Bone marrow (tissue), 2 donors: ENCODE results near the gene CLCA2.

ENCODE experiments used
- DNase-seq, 2 donors: peaks; one replicate each; lab custom pipeline; 2025; lab: John Stamatoyannopoulos, UW

The CLCA2 gene, protein sequence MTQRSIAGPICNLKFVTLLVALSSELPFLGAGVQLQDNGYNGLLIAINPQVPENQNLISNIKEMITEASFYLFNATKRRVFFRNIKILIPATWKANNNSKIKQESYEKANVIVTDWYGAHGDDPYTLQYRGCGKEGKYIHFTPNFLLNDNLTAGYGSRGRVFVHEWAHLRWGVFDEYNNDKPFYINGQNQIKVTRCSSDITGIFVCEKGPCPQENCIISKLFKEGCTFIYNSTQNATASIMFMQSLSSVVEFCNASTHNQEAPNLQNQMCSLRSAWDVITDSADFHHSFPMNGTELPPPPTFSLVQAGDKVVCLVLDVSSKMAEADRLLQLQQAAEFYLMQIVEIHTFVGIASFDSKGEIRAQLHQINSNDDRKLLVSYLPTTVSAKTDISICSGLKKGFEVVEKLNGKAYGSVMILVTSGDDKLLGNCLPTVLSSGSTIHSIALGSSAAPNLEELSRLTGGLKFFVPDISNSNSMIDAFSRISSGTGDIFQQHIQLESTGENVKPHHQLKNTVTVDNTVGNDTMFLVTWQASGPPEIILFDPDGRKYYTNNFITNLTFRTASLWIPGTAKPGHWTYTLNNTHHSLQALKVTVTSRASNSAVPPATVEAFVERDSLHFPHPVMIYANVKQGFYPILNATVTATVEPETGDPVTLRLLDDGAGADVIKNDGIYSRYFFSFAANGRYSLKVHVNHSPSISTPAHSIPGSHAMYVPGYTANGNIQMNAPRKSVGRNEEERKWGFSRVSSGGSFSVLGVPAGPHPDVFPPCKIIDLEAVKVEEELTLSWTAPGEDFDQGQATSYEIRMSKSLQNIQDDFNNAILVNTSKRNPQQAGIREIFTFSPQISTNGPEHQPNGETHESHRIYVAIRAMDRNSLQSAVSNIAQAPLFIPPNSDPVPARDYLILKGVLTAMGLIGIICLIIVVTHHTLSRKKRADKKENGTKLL

DNA sequence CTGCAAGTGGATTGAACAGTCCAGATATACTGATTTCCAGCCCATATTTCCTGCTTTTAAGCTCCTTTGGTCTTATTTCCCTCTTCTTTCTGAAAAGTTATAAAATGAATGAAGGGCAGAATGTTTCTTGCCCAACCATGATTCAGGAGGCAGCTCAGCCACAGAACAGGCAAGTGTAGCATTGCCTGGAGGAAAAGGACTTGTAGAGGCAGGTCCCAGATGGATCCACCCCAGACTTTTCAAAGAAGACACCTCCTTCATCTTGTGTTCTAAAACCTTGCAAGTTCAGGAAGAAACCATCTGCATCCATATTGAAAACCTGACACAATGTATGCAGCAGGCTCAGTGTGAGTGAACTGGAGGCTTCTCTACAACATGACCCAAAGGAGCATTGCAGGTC lies at the start of gene CLCA2:
Gene CLCA2 (plus strand): TSS at position 299 of the 400 bp plus-strand sequence. CDS start 77 bp downstream, at position 376.
- no peak for DNase-seq

DNA sequence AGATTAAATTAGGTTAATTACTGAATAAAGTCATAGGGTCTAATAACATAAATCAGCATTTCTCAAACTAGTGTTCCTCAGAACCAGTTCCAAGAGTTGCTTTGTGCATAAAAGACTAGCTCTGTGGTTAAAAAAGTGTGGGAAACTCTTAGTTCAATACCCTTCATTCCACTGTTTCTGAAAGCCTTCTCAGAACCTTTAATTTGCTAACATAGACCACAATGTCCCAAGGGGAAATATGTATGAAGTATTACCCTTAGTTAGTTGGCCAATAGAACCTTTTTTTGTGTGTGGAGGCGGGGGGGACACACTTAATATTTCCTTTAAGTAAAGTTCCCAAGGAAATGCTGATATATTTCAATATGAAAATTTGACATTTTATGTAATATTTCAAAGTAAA lies 48.3 kb upstream of the CLCA2 start:
- no peak for DNase-seq

DNA sequence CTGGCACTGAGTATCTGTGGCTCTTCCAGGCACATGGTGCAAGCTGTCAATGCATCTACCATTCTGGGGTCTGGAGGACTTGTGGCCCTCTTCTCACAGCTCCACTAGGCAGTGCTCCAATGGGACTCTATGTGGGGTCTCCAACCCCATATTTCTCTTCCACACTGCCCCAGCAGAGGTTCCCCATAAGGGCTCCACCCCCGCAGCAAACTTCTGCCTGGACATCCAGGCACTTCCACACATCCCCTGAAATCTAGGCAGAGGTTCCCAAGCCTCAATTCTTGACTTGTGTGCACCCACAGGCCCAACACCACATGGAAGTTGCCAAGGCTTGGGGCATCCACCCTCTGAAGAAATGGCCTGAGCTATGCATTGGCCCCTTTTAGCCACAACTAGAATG lies 46.6 kb upstream of the CLCA2 start:
- no peak for DNase-seq

DNA sequence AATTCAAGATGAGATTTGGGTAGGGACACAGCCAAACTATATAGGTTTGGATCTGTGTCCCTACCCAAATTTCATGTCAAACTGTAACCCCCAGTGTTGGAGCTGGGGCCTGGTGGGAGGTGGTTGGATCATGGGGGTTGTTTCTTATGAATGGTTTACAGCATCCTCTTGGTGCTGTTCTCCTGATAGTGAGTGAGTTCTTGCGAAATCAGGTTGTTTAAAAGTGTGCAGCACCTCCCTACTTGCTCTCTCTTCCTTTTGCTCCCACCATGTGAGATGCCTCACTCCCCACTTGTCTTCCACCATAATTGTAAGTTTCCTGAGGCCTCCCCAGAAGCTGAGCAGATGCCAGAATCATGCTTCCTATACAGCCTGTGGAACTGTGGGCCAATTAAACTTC lies 45.2 kb upstream of the CLCA2 start:
- no peak for DNase-seq

DNA sequence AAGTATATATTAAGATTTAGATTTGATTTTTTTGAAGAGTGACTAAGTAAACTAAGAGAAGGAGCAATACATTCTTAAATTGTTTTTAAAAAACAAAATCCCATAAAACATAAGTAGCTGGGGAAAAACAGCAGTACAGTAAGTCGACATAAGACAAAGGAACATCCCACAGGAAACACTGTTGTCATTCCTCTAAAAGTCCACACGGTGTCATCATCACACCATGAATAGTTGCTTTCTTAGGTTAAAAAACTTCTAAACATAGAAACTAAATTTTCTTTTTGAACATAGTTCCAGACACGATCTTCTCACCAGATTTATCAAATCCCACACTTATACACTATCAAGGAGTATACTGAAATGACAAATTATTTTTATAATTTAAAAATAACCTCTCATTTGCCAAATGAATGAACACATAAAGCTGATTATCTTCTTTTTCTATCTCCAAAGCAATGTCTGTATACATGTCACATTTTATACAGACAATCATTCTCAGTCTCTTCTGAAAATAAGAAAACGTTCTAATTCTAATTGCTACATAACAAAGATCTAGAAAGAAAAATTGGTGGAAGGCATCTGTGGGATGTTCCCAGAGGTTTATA lies 43.6 kb upstream of the CLCA2 start:
- DNase-seq, result peak in 1 of 2 donors; percentile 76

DNA sequence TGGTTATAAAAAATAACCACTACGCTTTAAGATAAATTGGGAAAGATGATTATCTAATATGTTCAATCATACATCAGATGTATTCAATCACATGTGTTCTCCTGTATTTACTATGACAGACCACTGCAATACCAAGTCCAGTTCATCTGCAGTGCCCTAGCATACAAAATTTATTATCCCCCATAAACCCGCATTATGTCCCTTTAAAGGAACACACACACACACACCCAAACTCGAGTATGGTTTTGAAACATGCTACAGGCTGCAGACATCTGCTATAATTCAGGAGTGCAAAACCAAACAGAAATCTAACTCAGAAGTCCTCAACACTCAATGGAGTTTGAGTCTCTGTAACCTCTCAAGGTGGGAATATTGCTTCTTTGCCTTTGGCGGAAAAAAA lies 42.7 kb upstream of the CLCA2 start:
- no peak for DNase-seq

DNA sequence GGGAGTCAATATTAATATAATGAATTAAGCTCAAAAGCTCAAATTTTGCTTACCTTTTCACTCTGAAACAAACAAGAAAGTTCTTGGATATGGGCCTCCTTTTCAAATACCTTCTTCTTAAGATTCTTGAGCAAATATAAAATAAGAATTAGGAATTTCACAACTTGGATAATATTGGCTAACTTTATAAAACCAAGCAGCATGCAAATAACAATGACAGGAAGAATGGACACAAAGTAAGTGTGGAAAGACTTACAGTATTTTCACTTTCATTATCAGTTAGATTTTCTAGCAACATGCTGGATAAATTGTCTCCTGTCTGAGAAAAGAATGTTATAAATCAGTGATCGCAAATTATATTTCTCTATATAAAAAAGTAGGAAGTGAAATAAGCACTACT lies 41.1 kb upstream of the CLCA2 start:
- peak in 1 of 2 donors; percentile 40 for DNase-seq

DNA sequence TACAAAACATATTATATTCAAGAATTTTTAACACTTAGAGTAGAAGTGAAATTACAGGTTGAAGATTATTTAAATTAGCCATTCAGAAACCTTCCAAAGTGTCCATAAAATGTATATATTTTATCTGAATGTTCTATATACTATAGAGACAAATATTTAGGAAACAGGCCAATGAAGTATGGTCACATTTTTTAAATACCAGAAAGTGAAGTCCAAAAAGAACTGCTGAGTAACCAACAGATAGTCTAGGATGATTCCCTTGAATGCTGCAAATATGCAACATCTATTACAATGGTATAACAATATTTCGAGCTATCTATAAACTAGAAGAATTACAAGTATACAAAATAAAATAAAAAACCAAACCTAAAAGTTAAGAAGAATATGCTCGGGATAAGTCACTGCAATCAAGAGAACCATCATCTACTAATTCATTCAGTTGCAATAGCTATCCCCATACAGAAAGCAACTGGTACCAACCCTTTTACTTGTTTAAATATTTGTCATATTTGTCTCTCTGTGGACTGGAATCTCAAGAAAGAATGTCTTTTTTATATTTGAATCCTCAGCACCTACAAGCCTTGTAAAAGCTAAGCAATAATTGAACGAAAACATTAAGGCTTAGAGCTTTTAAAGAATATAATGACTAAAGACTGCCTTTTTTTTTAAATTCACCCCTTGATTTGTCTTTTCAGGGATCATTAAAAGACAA lies 35.9 kb upstream of the CLCA2 start:
- no peak for DNase-seq

DNA sequence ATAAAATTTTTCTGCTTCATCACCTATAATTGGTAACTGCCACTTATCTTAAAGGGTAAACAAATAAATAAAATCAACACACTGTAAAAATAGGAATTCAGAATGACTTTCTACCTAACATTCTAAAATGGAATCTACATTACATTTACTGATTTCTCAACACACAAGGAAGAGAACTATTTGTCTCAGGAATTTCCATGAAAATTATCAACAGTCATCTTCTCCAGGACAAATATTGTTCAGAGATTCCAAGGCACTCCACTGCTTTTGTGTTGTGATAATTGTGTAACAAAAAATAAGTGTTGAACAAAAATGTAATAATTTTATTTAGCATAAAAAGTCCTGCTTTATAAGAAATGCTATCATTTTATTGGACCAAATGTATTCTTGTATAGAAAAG lies 35.2 kb upstream of the CLCA2 start:
- DNase-seq, result no peak

DNA sequence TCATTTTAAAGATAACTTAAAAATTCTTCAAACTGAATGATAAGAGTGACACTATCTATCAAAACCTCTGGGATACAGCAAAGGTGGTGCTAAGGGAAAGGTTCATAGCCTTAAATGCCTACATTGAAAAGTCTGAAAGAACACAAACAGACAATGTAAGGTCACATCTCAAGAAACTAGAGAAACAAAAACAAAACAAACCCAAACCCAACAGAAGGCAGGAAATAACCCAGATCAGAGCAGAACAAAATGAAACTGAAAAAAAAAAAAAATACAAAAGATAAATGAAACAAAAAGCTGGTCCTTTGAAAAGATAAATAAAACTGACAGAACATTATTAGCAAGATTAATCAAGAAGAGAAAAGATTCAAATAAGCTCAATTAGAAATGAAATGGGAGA lies 34.7 kb upstream of the CLCA2 start:
- DNase-seq, result peak in 1 of 2 donors; percentile 54

DNA sequence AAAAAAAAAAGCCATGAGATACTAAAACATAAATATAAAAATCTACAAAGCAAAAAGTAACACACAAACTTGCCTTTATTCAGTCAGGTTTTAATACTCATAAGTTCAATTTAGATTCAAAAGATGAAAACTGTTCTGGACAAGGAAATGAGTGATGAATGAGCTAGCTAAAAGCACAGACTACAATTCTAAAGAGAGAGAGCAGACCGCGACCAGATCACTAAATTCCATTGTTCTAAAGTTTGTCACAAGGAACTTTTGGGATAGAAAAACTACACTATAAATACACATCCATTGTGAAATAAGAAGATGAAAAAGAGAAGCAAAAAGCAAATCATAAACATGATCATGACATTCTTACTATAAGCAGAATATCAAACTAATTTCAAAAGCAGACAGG lies 29.6 kb upstream of the CLCA2 start:
- DNase-seq, result no peak

DNA sequence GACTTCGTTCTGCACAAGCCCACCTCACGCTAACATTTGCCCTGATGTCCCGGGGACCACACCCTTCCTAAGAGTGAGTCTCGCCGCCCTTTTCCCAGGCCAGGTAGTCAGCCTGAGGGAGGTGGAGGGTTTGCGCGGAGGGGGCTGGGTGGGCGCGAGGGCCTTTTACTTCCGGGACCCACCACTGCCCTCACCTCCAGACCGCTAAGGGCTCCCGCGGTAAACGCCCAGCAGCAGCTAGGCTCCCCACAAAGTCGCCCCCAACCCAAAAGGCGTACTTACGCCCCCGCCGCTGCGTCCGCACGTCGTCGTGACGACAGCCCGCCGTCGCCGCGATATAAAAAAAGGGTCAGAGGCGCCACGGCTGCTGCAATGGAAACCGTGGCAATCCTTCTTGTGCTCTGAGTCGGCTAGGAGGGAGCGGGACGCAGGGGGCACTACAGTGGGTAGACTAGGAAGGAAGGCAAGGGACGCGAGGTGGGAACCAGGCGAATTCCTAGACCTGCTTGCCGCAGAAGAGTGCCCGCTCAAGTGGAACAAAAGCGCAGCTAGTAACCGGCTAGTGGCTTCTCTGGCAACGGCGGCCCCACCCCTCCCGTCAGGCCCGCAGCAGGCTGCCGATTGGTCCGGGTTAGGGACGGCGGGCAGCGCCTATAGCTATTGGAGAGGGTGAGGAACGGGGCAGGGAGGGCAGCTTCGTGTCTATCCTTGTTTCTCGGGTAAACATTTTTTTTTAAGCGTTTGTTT lies 28.0 kb upstream of the CLCA2 start, which contains the start of gene ODF2L:
Gene ODF2L (minus strand): TSS at position 573 of the 747 bp plus-strand sequence. CDS start 9,296 bp downstream, outside the sequence.
- peak; percentile 65 to 74 for DNase-seq

DNA sequence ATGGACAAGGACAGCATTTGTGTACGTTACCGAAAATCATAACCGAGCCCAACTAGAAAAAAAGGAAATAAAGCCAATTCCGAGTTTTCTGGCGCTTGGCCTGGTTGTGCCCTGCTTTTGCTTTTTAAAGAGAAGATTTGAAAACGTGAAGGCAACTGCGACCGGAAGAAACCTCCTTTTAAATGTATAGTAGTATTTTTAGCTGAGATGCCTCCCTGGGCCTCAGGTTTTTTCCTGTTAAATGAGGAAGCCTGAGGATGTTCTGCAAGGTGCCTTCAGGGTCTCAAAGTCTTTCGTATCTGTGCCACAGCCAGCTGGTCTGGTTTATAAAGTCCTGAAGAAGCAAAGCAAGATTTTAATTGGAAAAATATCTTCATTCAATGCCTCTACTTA lies 27.5 kb upstream of the CLCA2 start:
- DNase-seq, result peak in 1 of 2 donors; percentile 44

DNA sequence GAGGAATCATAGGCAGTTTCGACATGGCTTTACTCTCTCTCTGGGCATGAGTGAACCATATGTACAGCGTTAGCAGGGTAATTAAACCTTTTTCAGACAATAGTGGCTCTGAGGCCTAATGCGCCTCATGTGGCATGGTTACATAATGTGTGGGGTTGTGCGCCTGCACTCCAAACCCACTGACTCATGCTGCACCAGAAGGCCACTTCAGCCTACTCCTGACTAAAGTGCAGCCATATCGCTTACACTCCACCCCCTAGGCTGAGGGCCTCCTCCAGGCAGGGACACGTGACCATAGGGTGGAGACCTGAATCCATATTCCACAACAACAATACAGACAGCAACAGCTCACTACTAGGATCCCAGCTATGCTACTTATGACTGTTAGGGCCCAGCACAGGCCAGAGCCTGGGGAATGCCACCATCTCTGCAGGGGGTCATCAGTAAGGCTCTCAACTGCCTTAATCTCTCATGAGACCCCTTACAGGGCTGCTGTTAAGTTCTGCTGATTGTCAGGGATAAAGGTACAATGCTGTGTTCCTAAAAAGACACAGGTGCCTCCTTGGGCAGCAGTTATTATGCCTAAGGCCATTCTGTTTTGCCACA lies 14.5 kb upstream of the CLCA2 start:
- DNase-seq, result no peak

DNA sequence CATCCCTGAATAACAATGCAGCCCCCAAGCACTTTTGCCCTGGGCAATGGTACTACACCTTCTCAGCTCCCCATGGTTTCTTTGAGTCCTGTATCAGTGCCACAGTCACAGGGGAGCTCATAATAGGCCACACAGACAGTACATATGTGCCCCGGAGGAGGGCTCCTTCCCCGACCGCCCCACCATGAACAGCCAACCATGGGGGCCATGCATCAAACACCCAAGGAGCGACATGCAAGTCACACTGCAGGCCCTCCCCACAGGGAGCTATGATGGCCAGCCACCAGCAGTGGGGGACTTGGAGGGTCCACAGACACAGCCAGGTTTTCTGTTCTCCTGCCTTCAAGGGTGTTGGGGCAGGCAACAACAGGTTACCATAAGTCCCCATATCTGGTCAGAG lies 13.1 kb upstream of the CLCA2 start:
- no peak for DNase-seq

DNA sequence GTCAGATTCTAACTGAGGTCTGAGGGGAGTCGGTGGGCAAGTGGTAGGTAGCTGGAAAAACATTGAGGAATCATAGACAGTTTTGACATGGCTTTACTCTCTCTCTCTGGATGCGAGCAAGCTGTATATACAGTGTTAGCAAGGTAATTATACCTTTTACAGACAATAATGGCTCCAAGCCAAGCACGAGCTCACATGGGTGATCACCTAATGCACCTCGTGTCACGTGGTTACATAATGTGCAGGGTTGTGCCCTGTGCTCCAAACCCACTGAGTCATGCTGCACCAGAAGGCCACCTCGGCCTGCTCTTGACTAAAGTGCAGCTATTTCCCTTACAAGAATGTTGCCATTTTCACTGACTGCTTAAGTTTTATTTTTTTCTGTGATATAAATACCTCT lies 7.6 kb upstream of the CLCA2 start:
- no peak for DNase-seq

DNA sequence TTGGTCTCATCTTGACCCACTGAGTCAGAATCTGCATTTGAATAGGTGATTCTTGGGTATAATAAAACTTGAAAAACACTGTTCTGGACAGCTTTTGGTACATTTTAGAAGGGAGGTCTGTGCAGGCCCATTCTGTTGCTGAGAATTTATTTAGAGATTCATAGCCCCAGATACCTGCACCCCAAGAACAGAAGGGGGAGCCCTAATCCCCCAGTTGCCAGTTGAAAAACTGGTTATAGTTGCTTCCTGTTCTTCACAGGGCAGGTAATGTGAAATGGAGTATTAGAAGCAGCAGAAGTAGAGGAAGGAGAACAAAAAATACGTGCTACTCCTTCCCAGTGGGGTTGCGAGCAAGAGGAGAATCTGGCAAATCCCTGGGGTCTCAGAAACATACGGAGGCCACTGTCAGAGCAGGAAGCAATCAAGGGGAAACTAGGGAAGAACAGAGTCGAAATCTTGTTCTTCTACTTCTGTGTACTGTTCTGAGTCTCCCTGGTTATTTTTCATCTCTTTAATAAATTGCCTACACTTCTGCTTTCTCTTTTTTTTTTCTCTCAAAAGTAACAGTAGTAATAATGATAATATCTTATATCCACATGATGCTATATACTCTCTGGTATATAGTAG lies 4.6 kb upstream of the CLCA2 start:
- DNase-seq, result peak in 1 of 2 donors; percentile 66

DNA sequence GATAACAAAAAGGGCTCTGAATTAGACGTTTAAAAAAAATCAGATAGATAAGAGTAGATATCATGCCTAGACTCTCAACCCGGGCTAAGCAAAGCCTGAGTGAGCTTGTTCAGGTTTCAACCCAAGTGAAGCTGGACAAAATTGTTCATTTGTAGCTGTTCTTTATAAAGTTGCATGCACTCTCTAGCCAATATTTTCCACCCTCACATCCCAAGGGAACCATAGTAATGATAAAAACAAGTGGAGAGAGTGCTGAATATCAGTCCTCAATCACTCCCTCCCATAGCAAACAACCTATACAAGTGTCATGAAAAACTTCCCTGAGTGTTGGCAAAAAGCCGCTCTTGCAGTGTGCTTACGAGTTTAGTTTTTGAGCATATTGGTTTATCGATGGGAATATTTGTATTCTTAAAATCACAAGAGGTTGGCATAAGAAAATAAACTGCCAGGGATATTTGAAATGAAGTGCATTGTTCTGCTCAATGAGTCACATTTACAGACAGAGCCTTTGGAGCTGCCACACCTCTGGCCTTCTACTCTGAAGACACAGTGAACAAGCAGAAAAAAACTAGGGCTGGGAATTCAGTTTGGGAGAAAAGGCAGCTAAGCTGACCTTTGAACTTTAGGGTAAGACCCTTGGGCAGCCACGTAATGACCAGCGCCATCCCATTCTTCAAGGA lies 2.2 kb upstream of the CLCA2 start:
- no peak for DNase-seq

DNA sequence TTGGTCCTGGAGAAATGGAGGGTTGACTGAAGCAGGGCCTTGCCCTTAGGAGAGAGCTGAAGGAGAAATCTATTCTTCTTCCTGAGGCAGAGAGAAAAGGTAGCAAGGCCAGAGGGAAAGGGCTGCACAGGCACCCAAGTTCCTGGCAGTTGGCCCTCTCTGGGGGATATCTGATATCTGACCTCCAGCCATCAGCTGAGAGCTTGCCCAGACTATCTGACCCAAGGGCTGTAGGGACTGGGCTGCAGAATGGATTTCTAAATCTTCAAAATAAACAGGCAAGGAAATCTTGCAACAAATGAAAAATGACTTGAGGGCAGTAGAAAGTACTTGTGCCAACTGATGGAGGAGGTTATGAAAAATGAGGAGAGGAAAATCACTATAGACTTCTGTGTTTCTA lies 498 bp upstream of the CLCA2 start:
- no peak for DNase-seq
